GM10248 (cell line): Measurements from ENCODE around the gene RSRC1.

ENCODE experiments used
- CTCF ChIA-PET: fragments of 300-600 bp; sonication (Branson Sonifier 250); formaldehyde crosslinking; extraction: SDS; loops from one replicate; lab custom pipeline; 2021; ENCODE audit warnings: antibody characterized with exemption; lab: Yijun Ruan, JAX
- POLR2A ChIA-PET: fragments of 350-650 bp; sonication (Branson Sonifier 250); formaldehyde crosslinking; extraction: SDS; loops from one replicate; lab custom pipeline; 2020; ENCODE audit warnings: antibody characterized with exemption; lab: Yijun Ruan, JAX
- DNase-seq: peaks from one replicate; pipeline ENCODE4 v3.0.0; 2012; ENCODE audit errors: extremely low spot score
- CTCF ChIP-seq: IDR thresholded peaks from 2 replicates; pipeline ENCODE4 v1.5.1; 2012; ENCODE audit warnings: mild to moderate bottlenecking, low read depth; ENCODE audit errors: extremely low read depth, missing control alignments, control extremely low read depth

Gene RSRC1

GRCh38 chr3:158095111-158095813 lies 14.6 kb upstream of the RSRC1 start:
- CTCF ChIA-PET = interaction anchor here (0.8 to 2.1 kb wide), 7 partner anchors 9 to 339 kb away, joined by 3 to 7 read pairs (median 5); partner anchors contain the start of genes RSRC1 and SHOX2
- peak; percentile 52 for DNase-seq
- POLR2A ChIA-PET = interaction anchor here (0.7 kb wide), 1 partner anchor 313 kb away, joined by 5 read pairs; no protein-coding TSS in a partner anchor
- TF ChIP-seq CTCF = no peak

GRCh38 chr3:158095814-158096704 lies 13.8 kb upstream of the RSRC1 start:
- POLR2A ChIA-PET = interaction anchor here (0.7 kb wide), 1 partner anchor 312 kb away, joined by 5 read pairs; no protein-coding TSS in a partner anchor
- DNase-seq = no peak
- TF ChIP-seq CTCF = no peak
- CTCF ChIA-PET = interaction anchor here (1.0 to 2.1 kb wide), 3 partner anchors 8 to 338 kb away, joined by 5 to 7 read pairs (median 6); no protein-coding TSS in a partner anchor

- POLR2A ChIA-PET = no interaction called here
- DNase-seq = no peak
- CTCF ChIA-PET = no interaction called here
- TF ChIP-seq CTCF = no peak
Observed at GRCh38 chr3:158097081-158097592, 12.8 kb upstream of the RSRC1 start.

GRCh38 chr3:158097593-158098308 lies 12.1 kb upstream of the RSRC1 start:
- ChIA-PET POLR2A (no interaction called here), CTCF (no interaction called here)
- no peak for TF ChIP-seq CTCF
- peak; percentile 94 for DNase-seq

GRCh38 chr3:158098309-158098639 lies 11.6 kb upstream of the RSRC1 start:
- no peak for DNase-seq
- ChIA-PET POLR2A (no interaction called here), CTCF (interaction anchor here (1.0 kb wide), 1 partner anchor 9 kb away, joined by 4 read pairs; no protein-coding TSS in a partner anchor)
- TF ChIP-seq CTCF = no peak
